ENCODE results near the gene LHX4. TPM values are rescaled to one million over a fixed set of nuclear protein-coding genes. Genes with fewer than 3 reads are reported as not detected.

The LHX4 gene
- total RNA-seq: 0.91 and 0.96 TPM in 2 replicates
- long read RNA-seq, partial matches to known transcripts: 0 of 5 reads
- long read RNA-seq, other reads (novel, unspliced or antisense): 5 of 5 reads

GRCh38 chr1:180229483-180230415, at the start of gene LHX4:
Gene LHX4, plus strand, starts transcription at chr1:180230264. Its CDS starts 266 bp downstream, at chr1:180230530.
- H3K4me1 Mint-ChIP-seq: peaks cover 17% of the 10 kb centered on the region
- H3K27me3 Mint-ChIP-seq (ENCODE audit: low read depth): peaks cover 94% of the 10 kb centered on the region
- H3K27ac Mint-ChIP-seq (ENCODE audit: unreplicated experiment): no peak within 1 kb of the TSS
- no peak for TF ChIP-seq CTCF (conservative IDR thresholded peaks at IDR 0.05)
- DNase-seq (ENCODE audit: low read depth, low spot score): peak; percentile 46
- H3K4me3 Mint-ChIP-seq: peak within 1 kb of the TSS; percentile 87
- no peaks in the 10 kb centered on the region for H3K9me3 Mint-ChIP-seq
- H3K36me3 Mint-ChIP-seq (ENCODE audit: low read depth): no peaks in the 10 kb centered on the region

- peak; percentile 61 for TF ChIP-seq CTCF (conservative IDR thresholded peaks at IDR 0.05)
- no peak overlapping the region for H3K4me3 Mint-ChIP-seq
- peak; percentile 49 for DNase-seq (ENCODE audit: low read depth, low spot score)
Measured at GRCh38 chr1:180181048-180181447, 49.0 kb upstream of the LHX4 start.

GRCh38 chr1:180181996-180182642, 47.9 kb upstream of the LHX4 start:
- no peaks in the 10 kb centered on the region for H3K36me3 Mint-ChIP-seq (ENCODE audit: low read depth)
- TF ChIP-seq CTCF (conservative IDR thresholded peaks at IDR 0.05): no peak
- no peak overlapping the region for H3K4me3 Mint-ChIP-seq
- H3K4me1 Mint-ChIP-seq: peaks cover 5% of the 10 kb centered on the region
- H3K27me3 Mint-ChIP-seq (ENCODE audit: low read depth): no peaks in the 10 kb centered on the region
- peak overlapping the region; percentile 43 for H3K27ac Mint-ChIP-seq (ENCODE audit: unreplicated experiment)
- DNase-seq (ENCODE audit: low read depth, low spot score): no peak
- H3K9me3 Mint-ChIP-seq: no peaks in the 10 kb centered on the region

More at GRCh38 chr1:180181048-180181447, 49.0 kb upstream of the LHX4 start:
- Mint-ChIP-seq H3K27ac (ENCODE audit: unreplicated experiment) (no peak overlapping the region), H3K9me3 (no peaks in the 10 kb centered on the region), H3K4me1 (peaks cover 5% of the 10 kb centered on the region), H3K36me3 (ENCODE audit: low read depth) (no peaks in the 10 kb centered on the region), H3K27me3 (ENCODE audit: low read depth) (no peaks in the 10 kb centered on the region)

- H3K36me3 Mint-ChIP-seq (ENCODE audit: low read depth): no peaks in the 10 kb centered on the region
- no peak for DNase-seq (ENCODE audit: low read depth, low spot score)
- H3K27me3 Mint-ChIP-seq (ENCODE audit: low read depth): no peaks in the 10 kb centered on the region
- H3K27ac Mint-ChIP-seq (ENCODE audit: unreplicated experiment): peak overlapping the region; percentile 43
- H3K4me1 Mint-ChIP-seq: peaks cover 4% of the 10 kb centered on the region
- H3K4me3 Mint-ChIP-seq: no peak overlapping the region
- no peak for TF ChIP-seq CTCF (conservative IDR thresholded peaks at IDR 0.05)
- H3K9me3 Mint-ChIP-seq: no peaks in the 10 kb centered on the region
Measured at GRCh38 chr1:180182643-180183311, 47.3 kb upstream of the LHX4 start.

- no peaks in the 10 kb centered on the region for H3K27me3 Mint-ChIP-seq (ENCODE audit: low read depth)
- peaks cover 4% of the 10 kb centered on the region for H3K4me1 Mint-ChIP-seq
- no peaks in the 10 kb centered on the region for H3K9me3 Mint-ChIP-seq
- H3K4me3 Mint-ChIP-seq: no peak overlapping the region
- H3K36me3 Mint-ChIP-seq (ENCODE audit: low read depth): no peaks in the 10 kb centered on the region
- TF ChIP-seq CTCF (conservative IDR thresholded peaks at IDR 0.05): no peak
- no peak for DNase-seq (ENCODE audit: low read depth, low spot score)
- no peak overlapping the region for H3K27ac Mint-ChIP-seq (ENCODE audit: unreplicated experiment)
Measured at GRCh38 chr1:180183426-180183825, 46.6 kb upstream of the LHX4 start.
